Neural cell (in vitro differentiated cells): ENCODE measurements around the gene TUBB4B. TPM values are rescaled to one million over a fixed set of nuclear protein-coding genes. Genes with fewer than 3 reads are reported as not detected.

ENCODE experiments used
- H2AFZ ChIP-seq: fragments of 200-600, 300-800 bp; sonication (generic), shearing (Covaris generic); 2 replicates; pipeline ENCODE4 v1.6.0; 2014; ENCODE audit warnings: low read depth, mild to moderate bottlenecking, antibody characterized with exemption, low read length, moderate library complexity
- H3F3A ChIP-seq: fragments of 200-600 bp; shearing (Covaris generic); 2 replicates; pipeline ENCODE4 v1.6.1; 2016; ENCODE audit warnings: mild to moderate bottlenecking, moderate library complexity, mixed read lengths, antibody characterized with exemption, low read length; ENCODE audit not compliant: insufficient read depth, poor library complexity, severe bottlenecking
- H3K27ac ChIP-seq: fragments of 200-600, 300-800 bp; sonication (generic), shearing (Covaris generic); 2 replicates; pipeline ENCODE4 v1.5.1; 2014; ENCODE audit warnings: mild to moderate bottlenecking, low read length, moderate library complexity
- H3K27me3 ChIP-seq: fragments of 300-800, 200-600 bp; sonication (generic), shearing (Covaris generic); 2 replicates; pipeline ENCODE4 v1.6.0; 2014; ENCODE audit warnings: mild to moderate bottlenecking, low read depth, low read length, moderate library complexity; ENCODE audit not compliant: insufficient read depth
- H3K36me3 ChIP-seq: fragments of 300-800, 200-600 bp; sonication (generic), shearing (Covaris generic); 2 replicates; pipeline ENCODE4 v1.5.1; 2014; ENCODE audit warnings: mild to moderate bottlenecking, antibody characterized with exemption, low read length, moderate library complexity; ENCODE audit not compliant: insufficient read depth
- H3K4me2 ChIP-seq: fragments of 300-800, 200-600 bp; sonication (generic), shearing (Covaris generic); 2 replicates; pipeline ENCODE4 v1.6.0; 2014; ENCODE audit warnings: mild to moderate bottlenecking, low read length
- H3K4me3 ChIP-seq: fragments of 300-800, 200-600 bp; sonication (generic), shearing (Covaris generic); 2 replicates; pipeline ENCODE4 v1.5.1; 2014; ENCODE audit warnings: mild to moderate bottlenecking, low read length, moderate library complexity
- H3K79me2 ChIP-seq: fragments of 200-600 bp; shearing (Covaris generic); replicated peaks from 2 replicates; pipeline ENCODE4 v1.6.0; 2014; ENCODE audit warnings: mild to moderate bottlenecking, low read length, moderate library complexity; ENCODE audit not compliant: insufficient read depth
- H3K9ac ChIP-seq: fragments of 300-800, 200-600 bp; sonication (generic), shearing (Covaris generic); 2 replicates; pipeline ENCODE4 v1.6.1; 2016; ENCODE audit warnings: mild to moderate bottlenecking, low read length, mixed read lengths
- H3K9me2 ChIP-seq: fragments of 200-600 bp; shearing (Covaris generic); 2 replicates; pipeline ENCODE4 v1.6.1; 2016; ENCODE audit warnings: mild to moderate bottlenecking, low read length, mixed read lengths; ENCODE audit not compliant: insufficient read depth
- H3K9me3 ChIP-seq: fragments of 200-600, 300-800 bp; sonication (generic), shearing (Covaris generic); 2 replicates; pipeline ENCODE4 v1.6.1; 2016; ENCODE audit warnings: mild to moderate bottlenecking, mixed run types, low read length, moderate library complexity, mixed read lengths
- H4K20me1 ChIP-seq: fragments of 200-600 bp; shearing (Covaris generic); 2 replicates; pipeline ENCODE4 v1.6.1; 2016; ENCODE audit warnings: mild to moderate bottlenecking, mixed run types; ENCODE audit not compliant: insufficient read depth
- CTCF ChIP-seq: fragments of 450-650 bp; IDR thresholded peaks from 2 replicates; pipeline ENCODE4 v1.5.1; 2014; ENCODE audit warnings: antibody characterized with exemption, mild to moderate bottlenecking, moderate library complexity; ENCODE audit not compliant: poor library complexity, severe bottlenecking
- EP300 ChIP-seq: fragments of 450-650 bp; conservative IDR thresholded peaks from 2 replicates; pipeline ENCODE4 v1.6.1; 2014; ENCODE audit warnings: antibody characterized with exemption, mild to moderate bottlenecking, moderate library complexity; ENCODE audit not compliant: poor library complexity, severe bottlenecking
- EZH2 ChIP-seq: fragments of 200-600, 300-800 bp; shearing (Covaris generic), sonication (generic); IDR thresholded peaks from 2 replicates; pipeline ENCODE4 v1.6.1; 2014; ENCODE audit warnings: antibody characterized with exemption, low read length, borderline replicate concordance, mild to moderate bottlenecking; ENCODE audit not compliant: insufficient read depth, poor library complexity, severe bottlenecking
- MXI1 ChIP-seq: fragments of 450-650 bp; conservative IDR thresholded peaks from 2 replicates; pipeline ENCODE4 v1.6.1; 2014; ENCODE audit warnings: antibody characterized with exemption, mild to moderate bottlenecking; ENCODE audit not compliant: poor library complexity, severe bottlenecking
- POLR2AphosphoS5 ChIP-seq: IDR thresholded peaks from 2 replicates; pipeline ENCODE4 v1.6.1; 2012
- RAD21 ChIP-seq: fragments of 450-650 bp; conservative IDR thresholded peaks from 2 replicates; pipeline ENCODE4 v1.6.1; 2014; ENCODE audit warnings: antibody characterized with exemption, mild to moderate bottlenecking, moderate library complexity
- REST ChIP-seq: IDR thresholded peaks from 2 replicates; pipeline ENCODE4 v1.6.1; 2012; ENCODE audit warnings: borderline replicate concordance
- SMC3 ChIP-seq: fragments of 450-650 bp; conservative IDR thresholded peaks from 2 replicates; pipeline ENCODE4 v1.6.1; 2014; ENCODE audit warnings: antibody characterized with exemption, mild to moderate bottlenecking, moderate library complexity; ENCODE audit not compliant: poor library complexity
- TAF1 ChIP-seq: IDR thresholded peaks from 2 replicates; pipeline ENCODE4 v1.6.1; 2012; ENCODE audit warnings: low read depth
- polyA plus RNA-seq: library from polyadenylated mRNA; depleted of rRNA; stranded (reverse); fragments of >200 nt; gene quantifications from 2 replicates; pipeline ENCODE4 v1.2.3, GENCODE V29; 2014

Gene TUBB4B
- polyA plus RNA-seq, 1 donor from 2014 or later = 60.3 TPM

DNA sequence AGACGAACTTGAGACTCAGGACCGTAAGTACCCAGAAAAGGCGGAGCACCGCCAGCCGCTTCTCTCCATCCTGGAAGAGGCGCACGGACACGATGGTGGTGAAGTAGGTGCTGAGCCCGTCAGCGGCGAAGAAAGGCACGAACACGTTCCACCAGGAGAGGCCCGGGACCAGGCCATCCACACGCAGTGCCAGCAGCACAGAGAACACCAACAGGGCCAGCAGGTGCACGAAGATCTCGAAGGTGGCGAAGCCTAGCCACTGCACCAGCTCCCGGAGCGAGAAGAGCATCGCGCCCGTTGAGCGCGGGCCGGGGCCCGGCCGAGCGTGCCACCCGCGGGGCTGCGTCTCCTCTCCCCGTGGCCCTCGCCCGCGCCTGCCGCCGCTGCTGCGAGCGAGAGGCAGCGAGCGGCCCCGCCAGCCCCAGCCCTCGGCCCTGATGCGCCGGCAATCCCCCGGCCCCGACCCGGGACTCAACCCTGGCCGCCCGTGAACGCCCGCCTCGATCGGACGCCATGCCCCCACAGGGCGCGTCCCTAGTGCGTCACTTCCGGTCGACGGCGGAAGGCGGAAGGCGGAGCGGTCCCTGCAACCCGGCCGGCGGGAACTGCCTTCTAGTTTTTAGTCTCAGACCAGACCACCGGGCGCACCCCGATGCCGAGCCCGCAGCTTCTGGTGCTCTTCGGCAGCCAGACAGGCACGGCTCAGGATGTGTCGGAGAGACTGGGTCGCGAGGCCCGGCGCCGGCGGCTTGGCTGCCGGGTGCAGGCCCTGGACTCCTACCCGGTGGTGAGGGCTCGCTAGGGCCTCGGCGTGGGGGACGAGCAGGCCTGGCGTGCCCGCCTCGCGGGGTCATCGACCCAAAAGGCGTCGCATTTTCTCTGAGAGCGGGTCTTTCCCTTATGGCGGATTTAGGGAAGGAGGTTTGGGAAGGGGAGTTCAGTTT, 35.7 kb upstream of the TUBB4B start, which contains the start of the genes NDOR1 and TMEM203:
NDOR1 (plus strand) TSS at position 575 of the 944 bp plus-strand sequence; CDS start at position 653, 78 bp downstream.
TMEM203 (minus strand) TSS at position 523 of the 944 bp plus-strand sequence; CDS start at position 289, 234 bp downstream.
- peak within 1 kb of the TSS; percentile 63 for H3K27ac ChIP-seq
- peaks cover 31% of the 10 kb centered on the region for H3K79me2 ChIP-seq
- no peaks in the 10 kb centered on the region for H3K9me3 ChIP-seq
- peak; percentile 56 for TF ChIP-seq EP300
- peak; percentile 54 for TF ChIP-seq TAF1
- TF ChIP-seq REST = no peak
- TF ChIP-seq MXI1 = peak; percentile 96
- TF ChIP-seq SMC3 = peak; percentile 6
- no peak for TF ChIP-seq EZH2
- TF ChIP-seq CTCF = no peak
- peak; percentile 95 for TF ChIP-seq POLR2AphosphoS5
- TF ChIP-seq RAD21 = peak; percentile 7
- no peaks in the 10 kb centered on the region for H3K27me3 ChIP-seq
- peak within 1 kb of the TSS; percentile 83 for H3K9ac ChIP-seq
- H3K9me2 ChIP-seq = no peaks in the 10 kb centered on the region
- no peaks in the 10 kb centered on the region for H3F3A ChIP-seq
- H4K20me1 ChIP-seq = no peaks in the 10 kb centered on the region
- H3K36me3 ChIP-seq = no peaks in the 10 kb centered on the region
- H3K4me3 ChIP-seq = peak within 1 kb of the TSS; percentile 100
- peak within 1 kb of the TSS; percentile 91 for H3K4me2 ChIP-seq
- peak within 1 kb of the TSS; percentile 69 for H2AFZ ChIP-seq

- Histone ChIP-seq H3K4me2 (peak overlapping the region; percentile 91), H3K9me3 (no peaks in the 10 kb centered on the region), H3K36me3 (no peaks in the 10 kb centered on the region), H3K9ac (peak overlapping the region; percentile 83), H2AFZ (no peak overlapping the region), H3K27me3 (no peaks in the 10 kb centered on the region), H3K4me3 (peak overlapping the region; percentile 100), H3K9me2 (no peaks in the 10 kb centered on the region), H3F3A (no peaks in the 10 kb centered on the region), H3K79me2 (peaks cover 31% of the 10 kb centered on the region), H4K20me1 (no peaks in the 10 kb centered on the region), H3K27ac (no peak overlapping the region)
- TF ChIP-seq RAD21 (no peak), SMC3 (no peak), EZH2 (no peak), MXI1 (no peak), EP300 (no peak), CTCF (no peak), REST (no peak), TAF1 (no peak), POLR2AphosphoS5 (no peak)
These were observed 34.5 kb upstream of the TUBB4B start for GRCh38 chr9:137206602-137207001.
